GM18511 (cell line): ENCODE results near the gene LIF.

Experiments
- ATAC-seq: cut with Tn5 transposase; IDR thresholded peaks from one replicate; pipeline ENCODE4 v1.9.1; 2021; ENCODE audit warnings: mild to moderate bottlenecking, moderate library complexity; ENCODE audit not compliant: unreplicated experiment

Gene LIF

DNA sequence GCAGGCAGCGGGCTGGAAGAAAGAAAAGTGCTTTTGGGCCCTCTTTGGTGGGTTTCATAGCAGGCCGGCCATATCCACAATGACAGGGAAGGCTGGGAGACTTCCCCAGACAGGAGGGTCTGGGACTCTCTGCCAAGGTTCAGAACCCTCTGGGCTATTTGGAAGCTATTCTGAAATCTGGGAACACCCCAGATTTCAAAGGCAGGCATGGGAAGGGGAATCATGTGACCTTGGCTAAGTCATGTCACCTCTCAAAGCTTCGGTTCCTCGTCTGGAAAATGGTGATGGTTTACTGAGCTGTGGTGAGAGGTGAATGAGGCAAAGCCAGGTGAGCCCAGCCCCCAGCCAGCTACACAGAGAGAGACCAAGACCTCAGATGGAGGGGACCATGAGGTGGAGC, 38.1 kb upstream of the LIF start:
- no peak for ATAC-seq

DNA sequence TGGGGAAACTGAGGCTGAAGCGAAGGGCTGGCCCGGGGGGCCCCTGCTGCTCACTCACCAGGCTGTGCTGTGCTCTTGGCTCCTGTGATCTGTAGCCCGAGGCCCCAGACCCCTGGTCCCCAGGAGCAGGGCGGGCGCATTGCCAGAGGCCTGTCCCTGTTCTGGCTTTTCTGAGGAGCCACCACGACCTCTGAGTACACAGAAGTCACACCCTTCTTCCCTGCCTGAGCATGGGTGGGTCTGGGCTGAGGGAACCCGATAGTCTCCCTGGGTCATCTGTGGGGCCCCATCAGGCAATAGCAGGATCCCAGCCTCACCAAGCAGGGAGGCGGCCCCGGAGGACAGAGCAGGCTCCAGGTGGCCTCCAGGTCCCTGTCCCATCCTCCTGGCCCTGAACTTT, 37.6 kb upstream of the LIF start:
- ATAC-seq = no peak

DNA sequence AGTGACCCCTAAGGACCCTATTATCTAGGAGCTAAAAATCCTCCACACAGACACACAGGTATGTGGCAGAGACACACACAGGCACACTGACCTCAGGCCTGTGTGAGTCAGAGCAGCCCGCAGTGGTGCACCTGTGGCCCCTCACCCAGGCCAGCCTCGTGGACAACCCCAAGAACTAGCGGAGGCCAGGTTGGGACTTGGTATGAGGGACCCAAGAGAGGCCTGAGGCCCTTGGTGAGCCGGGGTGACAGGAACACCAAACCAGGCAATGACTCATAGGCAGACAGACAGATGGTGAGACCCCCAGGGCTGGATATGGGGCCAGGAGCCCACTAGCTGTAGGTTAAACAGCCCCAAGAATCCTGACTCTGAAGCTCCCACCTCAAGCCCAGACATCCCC, 36.8 kb upstream of the LIF start:
- no peak for ATAC-seq

DNA sequence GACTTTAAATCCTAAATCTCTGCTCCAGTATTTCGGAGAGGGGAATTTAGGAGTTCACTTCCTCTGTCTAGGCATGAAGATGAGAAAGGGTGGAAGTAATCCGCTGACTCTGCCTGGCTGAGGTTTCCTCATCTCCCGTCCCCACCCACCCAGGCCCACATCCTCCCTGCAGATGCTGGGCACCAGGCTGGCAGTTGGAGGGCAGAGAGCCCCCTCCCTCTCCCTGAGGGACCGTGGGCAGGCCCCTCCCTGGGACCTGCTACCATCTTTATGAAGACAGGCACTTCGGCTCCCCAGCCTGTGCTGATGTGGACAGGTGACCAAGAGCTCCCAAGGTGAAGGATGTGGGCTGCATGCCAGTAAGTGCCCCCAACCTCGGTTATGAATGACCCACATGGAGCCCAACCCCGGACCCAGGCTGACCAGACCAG, 36.1 kb upstream of the LIF start:
- no peak for ATAC-seq

DNA sequence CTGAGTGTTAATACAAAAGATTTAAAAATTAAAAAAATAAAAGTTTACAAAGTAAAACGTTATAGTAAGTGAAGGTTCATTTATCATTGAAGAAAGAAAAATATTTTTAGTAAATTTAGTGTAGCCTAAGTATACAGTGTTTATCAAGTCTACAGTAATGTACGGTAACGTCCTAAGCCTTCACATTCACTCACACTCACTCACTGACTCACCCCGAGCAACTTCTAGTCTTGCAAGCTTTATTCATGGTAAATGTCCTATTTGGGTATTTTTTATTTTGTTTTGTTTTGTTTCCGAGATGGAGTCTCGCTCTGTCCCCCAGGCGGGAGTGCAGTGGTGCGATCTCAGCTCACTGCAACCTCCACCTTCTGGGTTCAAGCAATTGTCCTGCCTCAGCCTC, 33.9 kb upstream of the LIF start:
- no peak for ATAC-seq

DNA sequence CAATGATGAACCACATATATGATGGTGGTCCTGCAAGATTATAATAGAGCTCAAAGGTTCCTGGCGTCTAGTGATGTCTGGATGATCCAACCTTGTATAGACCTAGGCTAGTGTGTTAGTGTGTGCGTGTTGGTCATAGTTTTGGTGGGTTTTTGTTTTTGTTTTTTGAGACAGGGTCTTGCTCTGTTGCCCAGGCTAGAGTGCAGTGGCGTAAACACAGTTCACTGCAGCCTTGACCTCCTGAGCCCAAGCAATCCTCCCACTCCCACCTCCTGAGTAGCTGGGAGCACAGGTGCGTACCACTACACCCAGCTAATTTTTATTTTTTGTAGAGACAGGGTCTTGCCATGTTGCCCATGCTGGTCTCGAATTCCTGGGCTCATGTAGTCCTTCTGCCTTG, 33.4 kb upstream of the LIF start:
- ATAC-seq = no peak

DNA sequence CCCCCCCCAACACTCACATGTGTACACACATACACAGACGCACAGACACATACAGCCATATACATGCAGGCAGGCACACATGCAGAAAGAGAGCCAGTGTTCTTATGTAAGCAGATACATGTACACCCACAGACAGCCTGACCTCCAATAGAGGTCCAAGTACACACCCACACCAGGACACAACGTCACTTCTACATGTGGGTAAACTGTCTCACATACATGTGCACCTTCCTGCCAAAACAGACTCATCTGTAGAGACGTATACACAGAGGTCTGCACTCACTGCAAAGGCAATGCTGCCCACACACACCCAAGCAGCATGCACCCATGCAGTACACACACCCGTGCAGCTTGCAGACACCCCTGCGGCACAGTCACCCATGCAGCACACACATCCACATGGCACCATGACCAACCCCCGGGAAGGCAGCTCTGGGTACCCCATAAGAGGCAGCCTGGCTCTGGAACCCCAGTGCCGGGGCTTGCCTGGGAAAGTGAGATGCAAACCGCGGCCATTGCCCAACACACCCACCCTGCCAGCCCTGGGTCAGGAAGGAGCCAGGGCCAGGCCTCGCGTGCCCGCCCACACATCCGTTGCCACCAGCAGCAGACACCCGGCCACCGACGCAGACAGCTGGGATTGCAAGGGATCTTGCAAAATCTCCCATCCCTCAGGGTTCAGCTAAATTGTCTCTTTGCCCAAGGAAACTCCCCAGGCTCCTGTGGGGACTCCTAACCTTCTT, 32.7 kb upstream of the LIF start:
- no peak for ATAC-seq

DNA sequence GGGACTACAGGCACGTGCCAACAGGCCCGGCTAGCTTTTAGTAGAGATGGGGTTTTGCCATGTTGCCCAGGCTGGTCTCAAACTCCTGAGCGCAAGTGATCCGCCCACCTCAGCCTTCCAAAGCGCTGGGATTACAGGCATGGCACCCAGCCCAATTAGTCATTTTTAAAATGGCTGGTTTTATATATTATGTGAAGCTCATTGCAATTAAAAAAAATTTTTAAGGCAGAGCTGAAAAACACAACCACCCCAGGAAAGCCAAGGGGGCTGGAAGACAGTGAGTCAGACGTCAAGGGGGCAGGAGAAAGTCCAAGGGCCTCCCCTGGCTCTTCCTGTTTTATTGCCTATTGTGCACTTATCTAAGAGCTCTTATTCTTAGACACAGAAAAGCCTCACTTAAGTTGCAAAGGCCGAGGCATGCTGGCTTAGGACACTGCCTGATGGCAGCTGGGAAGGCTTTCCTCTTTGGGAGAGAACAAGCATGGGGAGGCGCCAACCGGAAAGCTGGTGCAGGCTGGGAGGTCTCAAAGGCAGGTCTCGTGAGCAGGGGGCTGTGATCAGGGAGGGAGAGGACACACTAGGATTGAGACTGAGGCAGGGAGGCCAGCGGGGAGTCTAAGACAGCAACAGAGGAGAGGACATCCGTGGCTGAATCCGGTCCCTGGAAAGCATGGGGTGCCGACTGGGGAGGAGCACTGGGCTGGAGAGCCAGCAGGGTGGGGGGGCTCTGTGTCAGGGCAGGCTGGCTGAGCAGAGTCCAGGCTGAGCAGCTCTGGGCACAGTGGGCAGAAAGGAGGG, 31.2 kb upstream of the LIF start:
- ATAC-seq = no peak

DNA sequence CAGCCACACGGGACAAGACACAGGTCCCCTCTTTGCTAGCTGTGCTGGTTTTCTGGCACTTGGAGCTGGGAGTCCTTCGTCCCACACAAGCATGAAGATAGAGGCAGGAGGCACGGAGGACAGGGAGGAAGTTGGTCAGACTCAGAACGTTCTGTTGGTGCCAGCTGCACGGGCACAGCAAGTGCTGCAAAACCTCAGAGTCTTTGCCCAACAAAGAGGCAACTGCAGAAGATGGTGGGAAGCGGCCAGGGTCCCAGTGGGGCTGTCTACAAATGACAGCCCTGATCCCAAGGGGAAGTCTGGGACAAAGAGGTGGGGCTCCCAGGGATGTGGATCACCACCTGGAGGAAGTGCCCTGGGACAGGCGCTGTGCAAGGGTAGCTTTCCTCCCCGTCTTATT, 29.5 kb upstream of the LIF start:
- no peak for ATAC-seq

DNA sequence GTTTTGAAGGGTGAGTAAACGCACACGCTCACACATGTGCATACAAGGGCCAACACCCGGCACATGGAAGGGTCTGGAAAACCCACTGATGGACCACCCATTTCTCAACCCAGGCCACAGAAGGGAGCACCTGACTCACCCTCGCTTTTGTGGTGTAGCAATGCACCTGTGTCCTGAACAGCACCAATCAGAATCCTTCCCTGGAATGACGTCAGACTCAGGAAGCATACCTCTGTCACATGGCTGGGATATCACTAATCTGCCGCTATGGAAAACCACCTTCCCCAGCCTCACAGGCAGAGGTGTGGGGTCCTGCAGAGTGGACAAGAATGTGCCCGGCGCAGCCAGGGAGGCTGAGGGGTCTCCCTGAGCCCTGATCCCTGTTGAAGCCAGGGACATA, 29.1 kb upstream of the LIF start:
- no peak for ATAC-seq

DNA sequence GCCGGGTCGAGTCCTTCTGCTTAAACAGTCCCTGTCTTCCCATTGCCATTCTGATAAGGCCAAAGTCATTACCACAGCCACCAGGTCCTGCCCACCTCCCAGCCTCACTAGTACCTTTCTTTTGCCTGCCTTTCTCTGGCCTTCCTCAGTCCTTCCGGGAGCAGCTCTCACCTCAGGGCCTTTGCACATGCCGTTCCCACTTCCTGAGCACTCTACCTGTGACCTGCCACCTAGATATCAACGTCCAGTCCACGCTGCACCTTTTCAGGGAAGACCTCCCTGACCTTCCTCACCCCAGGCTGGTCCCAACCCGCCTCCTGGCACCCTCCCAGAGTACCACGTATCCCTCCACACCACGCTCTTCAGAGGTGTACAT, 27.9 kb upstream of the LIF start:
- no peak for ATAC-seq

DNA sequence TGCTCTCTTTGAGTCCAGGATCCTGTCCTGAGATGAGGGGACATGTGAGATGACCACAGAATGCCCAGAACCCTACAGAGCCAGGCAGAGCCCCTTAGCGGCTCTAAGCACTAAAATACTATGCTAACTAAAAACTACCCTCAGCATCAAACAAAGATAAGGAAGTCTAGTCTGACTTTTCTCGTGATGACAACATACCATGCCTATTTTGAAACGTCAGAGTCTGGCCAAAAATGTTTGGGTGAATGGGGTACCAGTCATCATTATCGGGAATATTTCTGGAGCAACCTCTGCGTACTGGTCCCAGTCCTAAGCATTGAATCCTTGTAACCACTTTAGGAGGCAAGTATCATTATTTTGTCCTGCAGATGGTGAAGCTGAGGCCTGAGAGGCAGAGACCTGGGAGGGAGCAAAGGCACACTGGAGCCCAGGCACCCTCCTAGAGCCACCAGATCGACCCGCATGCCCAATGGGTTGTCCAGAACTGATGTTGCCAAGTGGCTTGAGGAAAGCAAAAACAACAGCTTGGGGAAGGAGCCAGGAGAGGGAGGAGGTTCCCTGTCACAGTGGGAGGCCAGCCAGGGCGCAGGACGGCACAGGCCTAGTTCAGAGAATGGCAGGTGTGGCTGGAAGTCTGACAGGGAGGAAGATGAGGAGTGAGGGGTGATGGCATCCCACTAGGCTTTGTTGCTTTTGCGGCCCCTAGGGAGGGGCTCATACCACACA, 27.3 kb upstream of the LIF start:
- no peak for ATAC-seq

DNA sequence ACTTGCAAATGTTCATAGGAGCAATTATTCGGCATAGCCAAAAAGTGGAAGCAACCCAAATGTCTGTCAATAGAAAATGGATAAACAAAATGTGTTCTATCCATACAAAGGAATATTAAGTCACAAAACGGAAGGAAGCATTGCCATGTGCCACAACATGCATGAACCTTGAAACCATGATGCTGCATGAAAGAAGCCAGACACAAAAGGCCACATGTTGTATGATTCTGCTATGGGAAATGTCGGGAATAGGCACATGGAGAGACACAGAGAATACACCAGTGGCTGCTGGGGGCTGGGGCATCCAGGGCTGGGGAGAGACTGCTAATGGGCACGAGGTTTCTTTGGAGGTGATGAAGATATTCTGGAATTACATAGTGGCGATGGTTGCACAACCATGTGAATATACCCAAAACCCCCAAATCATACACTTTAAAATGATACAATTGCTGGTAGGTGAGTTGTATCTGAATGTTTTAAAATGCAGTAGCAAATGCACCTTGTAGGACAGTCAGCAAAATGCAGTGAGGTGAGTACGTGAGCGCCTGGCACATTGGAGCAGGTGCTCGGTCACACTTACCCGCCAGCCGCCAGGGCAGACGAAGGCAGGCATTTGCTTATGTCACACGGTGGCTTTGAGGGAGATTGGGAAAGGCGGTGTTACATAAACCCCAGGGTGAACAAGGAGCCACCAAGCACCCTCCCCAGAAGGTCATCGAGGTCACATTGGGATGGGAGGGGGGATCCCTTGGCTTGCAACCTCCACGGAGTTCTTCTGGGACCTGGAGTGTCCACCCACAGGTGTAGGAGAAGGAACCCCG, 26.4 kb upstream of the LIF start:
- ATAC-seq = no peak

DNA sequence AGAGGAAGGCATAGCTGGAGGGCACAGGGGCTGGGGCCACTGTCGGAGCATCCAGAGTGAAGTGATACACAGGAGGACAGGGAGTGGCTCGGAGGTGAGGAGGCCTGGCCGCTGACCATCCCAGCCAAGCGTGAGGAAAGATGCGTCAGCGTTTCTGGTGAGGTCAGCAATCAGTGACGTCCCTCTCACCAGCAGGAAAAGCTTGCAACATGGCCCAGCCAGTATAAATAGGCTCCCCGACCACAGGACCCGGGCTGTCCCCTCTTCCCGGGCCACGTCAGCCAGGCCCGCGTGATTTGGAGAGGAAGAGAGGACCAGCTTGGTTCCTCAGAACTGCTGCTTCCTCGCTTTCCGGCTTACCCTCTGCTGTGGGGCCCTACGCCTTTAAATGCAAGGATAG, 24.3 kb upstream of the LIF start:
- ATAC-seq = no peak

DNA sequence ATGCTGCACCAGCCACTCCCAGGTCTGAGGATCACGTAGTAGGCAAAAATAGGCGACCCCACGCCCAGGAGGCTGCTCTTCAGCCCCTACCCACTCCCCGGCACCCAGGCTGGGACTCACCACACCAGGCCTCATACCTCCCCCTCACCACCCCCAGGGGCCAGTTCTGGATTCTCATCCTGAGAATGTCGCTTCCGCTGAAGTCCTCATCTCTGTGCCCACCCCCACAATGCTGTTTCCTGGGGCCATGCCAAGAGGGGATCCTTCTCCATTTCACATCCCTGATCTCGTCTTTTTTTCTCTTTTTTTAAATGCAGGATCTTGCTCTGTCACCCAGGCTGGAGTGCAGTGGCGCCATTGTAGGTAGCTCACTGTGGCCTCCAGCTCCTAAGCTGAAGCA, 21.8 kb upstream of the LIF start:
- ATAC-seq = no peak

DNA sequence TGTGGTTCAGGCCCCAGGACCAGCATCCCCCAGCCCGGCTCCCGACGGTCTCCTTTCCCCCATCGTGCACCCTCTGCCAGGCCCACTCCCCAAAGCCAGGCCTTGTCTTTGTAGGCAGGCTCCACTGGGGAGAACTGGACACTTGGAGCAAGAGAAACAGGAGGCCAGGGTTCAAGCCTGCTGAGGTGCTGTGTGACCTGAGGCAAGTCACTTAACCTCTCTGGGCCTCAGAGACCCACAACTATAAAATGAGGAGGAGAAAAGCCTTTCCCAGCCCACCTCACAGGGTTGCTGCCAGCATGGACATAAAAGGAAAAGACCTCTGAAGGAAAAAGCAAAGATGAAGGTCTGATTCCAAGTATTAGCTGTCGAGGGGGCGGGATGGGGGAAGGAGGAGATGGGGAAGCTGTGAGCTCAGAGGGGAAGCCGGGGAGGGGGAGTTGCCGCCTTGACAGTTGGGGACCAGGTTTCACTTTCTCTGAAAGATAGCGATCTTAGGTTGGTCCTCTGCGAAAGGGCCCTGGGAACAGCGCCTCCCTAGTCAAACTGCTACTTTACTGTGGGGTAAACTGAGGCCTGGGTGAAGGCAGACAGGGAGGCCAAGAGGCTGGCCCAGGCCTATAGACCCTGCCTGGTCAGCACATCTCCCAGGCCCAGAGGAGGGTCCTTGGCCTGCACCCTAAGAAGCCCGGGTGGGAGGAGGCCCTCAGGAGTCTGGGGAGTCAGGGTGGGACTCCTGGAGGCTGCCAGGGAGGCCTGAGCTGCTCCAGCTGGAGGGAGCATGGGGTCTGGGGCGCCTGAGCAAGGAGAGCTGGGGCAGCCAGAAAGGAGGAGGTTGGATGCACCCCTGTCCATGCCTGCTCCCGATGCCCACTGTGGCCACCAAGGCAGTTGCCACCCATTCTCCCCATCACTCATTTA, 21.1 kb upstream of the LIF start:
- no peak for ATAC-seq

DNA sequence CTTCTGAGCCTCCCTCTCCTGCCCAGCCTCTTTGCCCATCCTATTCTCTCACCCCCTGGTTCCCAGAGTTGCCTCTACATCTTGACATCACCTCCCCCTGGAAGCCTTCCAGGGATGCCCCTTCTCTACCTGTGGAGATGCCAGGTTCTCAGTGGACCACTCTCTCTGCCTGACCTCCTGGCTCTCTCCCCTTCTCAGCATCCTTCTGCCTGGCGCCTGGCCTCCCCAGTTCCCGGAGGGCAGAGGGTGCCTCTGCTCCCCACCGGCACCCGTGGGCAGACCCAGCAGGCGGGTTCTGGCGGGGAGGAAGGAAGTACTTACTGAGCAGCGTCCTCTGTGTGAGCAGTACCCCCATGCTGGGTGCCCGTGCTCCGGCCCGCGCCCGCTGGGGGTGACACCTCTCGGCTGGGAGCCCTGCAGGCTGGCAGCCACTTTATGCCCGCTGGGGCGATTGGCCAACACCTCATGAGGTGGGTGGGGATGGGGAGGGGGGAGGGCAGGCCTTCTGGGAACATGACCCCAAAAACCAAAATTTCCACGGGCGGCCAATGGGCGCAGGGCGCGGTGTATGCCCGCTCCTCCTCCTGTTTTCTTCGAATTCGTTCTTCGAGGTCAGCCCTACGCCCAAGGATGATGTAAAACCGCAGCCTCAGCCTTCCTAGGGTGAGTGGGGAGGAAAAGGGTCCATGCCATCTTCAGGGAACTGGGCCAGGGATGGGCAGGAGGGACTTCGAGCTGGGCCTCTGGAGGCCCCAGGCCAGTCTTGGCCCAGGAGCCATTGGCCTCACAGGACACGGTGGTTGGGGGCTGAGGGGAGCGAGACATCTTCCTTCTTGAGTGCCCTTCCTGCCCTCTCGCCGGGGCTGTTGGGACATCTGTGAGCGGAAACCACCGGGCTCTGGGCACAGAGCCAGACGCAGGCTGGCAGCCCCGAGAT, 20.2 kb upstream of the LIF start, which contains the start of gene OSM:
TSS of gene OSM (minus strand) at position 407 of the 937 bp plus-strand sequence. CDS start at position 355, 52 bp downstream.
- peak; percentile 29 for ATAC-seq

DNA sequence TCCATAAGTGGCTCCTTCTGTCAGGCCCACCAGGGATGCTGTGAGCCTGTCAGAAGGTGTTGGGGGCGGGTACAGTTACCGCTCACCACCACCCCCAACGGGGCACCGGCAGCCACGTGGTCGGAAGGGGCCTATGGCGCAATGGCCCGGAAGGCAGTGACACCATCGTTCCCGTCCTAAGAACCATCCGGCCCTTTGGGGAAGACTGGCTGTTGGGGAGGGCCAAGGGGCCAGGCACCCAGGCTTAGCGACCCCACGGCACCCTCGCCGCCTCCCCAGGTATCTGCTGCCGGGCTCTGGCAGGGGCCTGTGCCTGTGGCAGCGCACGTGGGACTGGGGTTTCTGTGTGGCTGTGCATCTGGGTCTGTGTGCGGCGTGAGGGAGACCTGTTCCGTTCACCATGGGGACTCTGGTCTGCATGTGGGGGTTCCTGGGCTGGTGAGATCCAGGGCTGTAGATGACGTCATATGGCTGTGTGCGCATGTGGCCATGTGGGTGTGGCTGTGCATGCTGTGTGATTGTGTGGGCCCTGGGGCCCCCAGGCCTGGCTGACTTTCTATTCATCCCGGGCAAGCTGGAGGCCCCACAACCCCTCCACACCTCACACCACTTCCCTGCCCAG, 19.4 kb upstream of the LIF start:
- peak; percentile 66 for ATAC-seq
